Measurements from ENCODE around the gene METTL13.

DNA sequence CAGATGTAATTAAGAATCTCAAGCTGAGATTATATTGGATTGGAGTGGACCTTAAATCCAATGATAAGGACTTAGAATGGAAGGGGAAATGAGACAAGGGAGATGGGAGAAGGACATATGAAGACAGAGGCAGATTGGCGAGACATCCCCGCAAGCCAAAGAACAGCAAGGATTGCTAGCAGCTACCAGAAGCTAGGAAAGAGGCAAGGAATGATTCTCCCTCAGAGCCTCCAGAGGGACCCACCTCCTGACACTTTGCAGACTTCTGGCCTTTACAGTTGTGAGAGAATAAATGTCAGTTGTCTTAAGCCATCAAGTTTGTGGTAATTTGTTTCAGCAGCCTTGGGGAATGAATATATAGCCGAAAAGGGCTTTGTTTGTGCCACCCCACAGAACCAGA is 20.7 kb downstream of the METTL13 start:
- TF ChIP-seq POLR2AphosphoS5 (IDR thresholded peaks at IDR 0.05; ENCODE audit: low read depth, low read length), result no peak
- TF ChIP-seq POLR2A (IDR thresholded peaks at IDR 0.05; ENCODE audit: low read depth, low read length), result no peak
- TF ChIP-seq TAF1 (IDR thresholded peaks at IDR 0.05; ENCODE audit: borderline replicate concordance, low read depth, low read length), result no peak

All from GM12892 (cell line).